GM18498 (cell line): ENCODE data around the gene PHF21A.

Experiments used
- ATAC-seq: cut with Tn5 transposase; IDR thresholded peaks from one replicate; pipeline ENCODE4 v1.9.1; 2021; ENCODE audit warnings: mild to moderate bottlenecking, moderate library complexity; ENCODE audit not compliant: unreplicated experiment

The PHF21A gene

DNA sequence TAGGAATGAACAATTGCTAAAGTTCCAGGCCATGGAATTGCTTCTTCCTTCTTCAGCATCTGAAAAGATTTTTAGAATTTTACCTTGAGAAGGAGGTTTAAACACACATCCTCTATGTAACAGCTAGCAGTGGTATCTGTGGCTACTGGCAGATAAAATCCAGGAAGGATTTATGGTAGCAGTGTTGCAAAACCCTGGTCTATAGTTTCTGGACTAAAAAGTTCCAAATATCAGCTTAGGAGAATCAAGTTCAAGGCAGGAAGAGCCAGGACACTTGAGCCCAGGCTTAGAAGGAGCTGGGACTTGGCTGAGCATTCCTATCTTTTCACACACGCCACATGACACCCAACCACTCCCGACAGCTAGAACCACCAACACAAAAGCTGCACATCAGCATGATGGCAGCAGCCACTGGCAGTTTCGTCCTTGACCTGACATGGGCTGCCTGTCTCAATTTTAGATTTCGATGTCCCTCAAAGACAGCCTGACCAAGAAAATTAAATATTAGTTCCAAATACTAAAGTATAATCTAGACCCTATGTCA is 184.7 kb downstream of the PHF21A start:
- no peak for ATAC-seq

DNA sequence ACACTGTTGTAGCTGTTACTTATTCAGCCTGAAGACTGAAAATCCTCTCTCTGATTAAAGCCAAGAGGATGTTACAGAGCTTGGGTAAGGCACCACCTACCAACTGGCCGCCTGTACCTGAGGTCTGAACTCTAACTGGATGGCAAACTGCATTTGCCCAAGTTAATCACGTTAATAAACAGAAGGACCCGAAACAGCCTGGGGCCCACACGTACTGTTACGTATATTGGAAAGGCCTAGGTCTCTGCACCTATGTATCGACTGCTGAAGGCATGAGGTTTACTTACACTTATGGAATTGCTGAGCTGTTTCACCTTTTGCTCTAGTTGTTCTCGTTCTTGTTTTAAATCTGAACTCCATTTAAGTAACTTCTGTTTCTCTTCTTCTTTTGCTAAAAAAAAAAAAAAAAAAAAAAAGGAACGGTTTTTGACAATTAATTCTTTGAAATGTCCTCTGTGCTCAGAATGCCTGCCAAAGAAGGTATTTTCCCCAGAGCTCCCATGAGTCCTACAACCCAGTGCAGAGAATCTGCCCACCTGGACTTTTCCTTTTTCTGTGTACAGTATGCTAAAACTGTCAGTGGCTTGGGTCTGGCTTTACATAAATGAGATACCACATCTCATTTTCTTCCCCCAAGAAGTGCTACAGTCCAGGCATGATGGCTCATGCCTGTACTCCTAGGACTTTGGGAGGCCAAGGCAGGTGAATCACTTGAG is 185.7 kb downstream of the PHF21A start:
- no peak for ATAC-seq

DNA sequence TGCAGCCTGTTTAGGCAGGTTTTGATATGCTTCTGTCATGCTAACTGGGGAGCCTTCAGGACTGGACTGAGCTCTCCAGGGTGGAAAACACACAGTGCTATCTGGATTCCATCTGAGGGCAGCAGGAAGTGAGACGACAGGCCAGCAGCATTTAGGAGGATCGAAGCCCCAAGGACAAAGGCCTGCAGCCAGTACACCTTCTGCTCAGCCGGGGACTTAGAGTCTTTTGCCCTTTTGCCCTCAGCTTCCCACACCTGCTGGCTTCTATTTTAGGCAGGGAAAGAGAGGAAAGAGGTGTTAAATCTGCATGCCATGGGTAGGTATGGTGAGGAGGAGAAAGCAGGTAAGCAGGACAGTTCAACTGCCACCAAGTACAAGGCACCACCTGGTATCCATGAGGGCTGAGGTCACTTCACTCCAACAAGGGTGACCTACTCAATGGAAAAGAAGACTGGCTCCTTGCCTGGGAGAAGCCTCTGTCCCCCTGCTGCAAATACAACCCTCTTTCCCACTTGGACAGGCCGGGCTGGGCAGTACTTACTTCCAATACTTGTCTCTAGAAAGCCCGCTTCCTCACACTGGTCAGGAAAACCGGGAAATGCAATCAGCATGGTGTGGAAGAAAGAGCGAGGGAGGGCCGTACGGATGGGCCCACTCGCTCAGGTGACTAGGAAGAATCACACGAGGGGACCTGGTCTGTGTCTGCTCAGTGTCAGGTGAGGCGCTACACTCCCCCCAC is 186.5 kb downstream of the PHF21A start:
- no peak for ATAC-seq

DNA sequence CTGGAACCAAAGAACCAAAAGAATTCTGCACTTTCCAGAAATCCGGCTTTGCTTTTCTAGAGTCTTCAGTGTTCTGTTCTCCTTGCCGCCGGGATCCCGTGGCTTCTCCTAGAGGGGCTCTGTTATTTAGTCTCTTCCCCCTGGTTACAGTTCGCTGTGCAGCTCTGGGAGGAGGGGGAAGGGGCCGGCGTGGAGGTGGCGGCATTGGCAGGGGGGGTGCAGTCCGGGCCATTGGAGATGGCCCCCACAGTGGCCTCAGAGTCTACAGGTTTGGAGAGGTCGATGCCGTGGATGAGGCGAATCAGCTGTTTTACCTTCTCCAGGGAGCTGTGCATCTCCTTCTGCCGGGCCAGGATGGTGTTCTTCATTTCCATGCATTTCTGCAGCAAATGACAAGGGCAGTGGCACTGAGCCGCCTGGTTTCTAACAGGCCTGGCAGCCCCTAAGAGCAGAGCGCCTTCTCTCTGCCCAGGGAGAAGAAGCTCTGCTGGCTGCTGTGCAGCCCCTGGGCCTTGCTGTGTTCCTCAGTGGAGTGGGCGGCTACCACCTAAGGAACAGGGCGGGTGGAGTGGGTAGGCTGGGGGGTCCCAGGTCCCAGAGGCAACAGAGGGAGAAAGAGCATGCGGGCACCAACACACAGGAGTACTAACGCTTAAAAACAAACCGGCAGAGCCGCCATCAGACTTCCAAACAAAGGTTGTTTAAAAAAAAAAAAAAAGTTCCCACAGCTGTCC is 187.2 kb downstream of the PHF21A start:
- ATAC-seq, result no peak

DNA sequence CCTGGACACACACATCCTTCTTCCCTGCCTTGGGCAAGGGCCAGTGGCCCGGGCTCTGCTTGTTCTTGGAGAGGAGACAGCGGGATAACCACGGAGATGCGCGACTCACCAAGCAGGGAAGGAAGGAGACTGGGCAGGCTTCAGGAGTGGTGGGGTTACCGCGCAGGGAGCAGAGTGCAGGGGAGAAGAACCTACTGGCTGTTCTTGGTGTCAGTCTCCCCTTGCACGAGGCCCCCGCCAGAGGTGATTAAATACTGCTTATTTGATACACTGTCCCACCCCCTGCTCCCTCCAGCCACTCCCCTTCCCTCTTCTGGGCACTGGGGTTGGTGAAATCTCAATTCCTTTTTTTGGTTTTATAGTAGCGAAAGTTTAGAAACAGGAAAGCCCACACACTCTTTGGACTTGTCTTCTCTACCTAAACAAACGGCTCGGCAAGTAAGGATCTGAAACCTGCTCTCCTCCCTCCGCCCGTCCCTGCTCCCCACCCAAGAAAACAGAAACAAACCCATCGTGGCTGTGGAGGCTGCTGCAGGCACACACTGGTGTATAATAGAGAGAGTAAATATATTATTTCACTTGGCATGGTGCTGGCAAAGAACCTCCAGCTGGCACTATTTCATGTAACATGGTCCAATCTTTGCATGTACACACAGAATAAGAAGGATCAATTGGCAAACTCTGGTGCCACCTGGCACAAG is 188.0 kb downstream of the PHF21A start:
- no peak for ATAC-seq

DNA sequence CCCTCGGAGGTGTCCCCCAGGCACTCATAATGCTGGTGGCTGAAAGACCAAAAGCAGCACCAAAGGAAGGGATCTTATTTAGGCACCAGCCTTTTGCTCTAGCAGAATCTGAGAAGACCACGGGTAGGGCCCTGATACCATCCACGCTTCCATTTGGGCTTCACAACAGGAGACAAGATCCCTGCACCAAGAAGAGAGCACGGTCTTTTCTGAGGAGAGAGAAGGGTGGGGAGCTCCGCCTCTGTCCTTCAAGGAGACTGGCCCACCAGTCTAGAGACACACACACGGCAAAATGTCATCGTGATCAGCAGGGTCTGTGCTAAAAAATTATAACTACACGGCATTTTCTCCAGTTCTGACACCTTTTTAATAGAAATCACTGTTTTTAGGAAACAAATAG is 189.0 kb downstream of the PHF21A start:
- ATAC-seq, result no peak

DNA sequence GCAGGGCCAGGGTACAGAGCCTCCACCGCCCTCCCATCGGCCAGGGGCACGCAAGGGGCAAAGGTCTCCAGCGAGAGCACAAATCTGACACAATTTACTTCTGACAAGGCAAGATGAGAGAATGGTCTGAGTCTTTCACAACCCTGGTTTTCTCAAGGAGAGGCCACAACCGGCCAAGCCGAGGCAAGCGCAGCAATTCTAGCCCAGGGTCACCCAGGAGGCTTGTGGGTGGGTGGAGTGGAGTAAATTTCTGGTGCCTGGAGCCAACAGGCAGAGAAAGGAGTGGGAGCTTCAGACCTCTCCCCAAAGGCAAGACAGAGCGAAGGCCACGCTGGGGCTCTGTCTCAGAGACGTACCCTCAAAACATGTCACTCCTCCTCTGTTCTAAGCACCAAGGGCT is 189.5 kb downstream of the PHF21A start:
- ATAC-seq, result no peak

DNA sequence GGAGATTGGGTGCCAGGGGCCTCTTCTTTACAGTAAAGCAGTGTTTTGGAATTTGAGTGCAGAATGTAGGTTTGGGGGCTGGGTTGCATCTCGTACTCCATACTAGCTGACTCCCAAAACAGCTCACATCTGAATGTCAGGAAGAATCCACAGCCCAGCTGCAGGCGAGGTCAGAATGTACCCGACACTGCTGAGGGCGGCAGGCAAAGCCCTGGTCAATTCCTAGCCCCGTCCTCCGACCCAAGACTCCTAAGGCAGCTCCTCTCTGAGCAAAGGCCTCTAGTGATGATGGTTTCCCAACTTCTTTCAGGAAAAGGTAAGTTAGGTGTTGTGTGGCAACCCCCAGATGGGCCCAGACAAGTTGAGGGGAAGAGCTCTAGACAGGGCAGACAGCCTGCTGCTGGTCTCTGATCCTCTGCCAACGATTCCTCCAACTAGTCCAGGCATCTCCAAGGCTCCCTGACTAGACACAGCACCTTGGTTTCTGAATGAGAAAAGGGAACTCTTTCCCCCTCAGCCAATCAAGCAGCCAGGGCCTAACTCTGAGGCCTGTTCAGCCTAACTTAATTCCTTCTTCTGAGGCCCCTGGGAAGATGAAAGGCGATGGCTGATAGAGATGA is 190.2 kb downstream of the PHF21A start:
- no peak for ATAC-seq

DNA sequence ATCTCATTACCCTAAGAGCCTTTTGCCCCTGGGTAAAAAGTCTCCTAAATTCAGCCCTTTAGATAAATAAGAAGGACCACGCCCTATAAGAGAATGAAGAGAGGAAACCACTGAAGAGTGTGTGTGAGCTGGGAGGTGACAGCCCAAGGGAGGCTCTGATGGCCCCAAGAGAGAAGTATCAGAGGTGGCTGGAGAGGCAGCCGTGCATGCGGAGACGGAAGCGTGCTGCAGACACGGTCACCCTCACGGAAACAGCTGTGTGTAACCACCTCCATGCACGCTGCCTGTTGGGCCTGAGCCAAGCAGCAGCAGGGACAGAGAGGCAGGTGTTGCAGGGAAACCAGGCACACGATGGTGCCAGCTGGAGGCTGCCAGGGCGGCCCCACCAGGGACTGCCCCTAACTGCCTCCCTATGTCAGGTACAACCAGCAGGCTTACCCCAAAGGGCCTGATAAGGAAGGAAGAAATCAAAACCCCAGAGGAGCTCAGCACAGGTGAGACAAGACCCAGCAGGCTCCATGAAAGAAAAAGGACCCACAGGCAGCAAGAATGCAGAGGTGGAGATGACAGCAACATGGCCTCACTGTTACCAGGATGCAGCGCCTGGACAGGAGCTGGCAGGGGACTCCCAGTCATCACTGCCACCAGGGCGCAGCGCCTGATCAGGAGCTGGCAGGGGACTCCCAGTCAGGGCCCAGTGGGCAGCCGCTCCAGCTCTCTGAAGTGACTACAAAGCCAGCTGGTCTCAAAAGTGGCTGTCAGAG is 191.0 kb downstream of the PHF21A start:
- peak; percentile 92 for ATAC-seq

DNA sequence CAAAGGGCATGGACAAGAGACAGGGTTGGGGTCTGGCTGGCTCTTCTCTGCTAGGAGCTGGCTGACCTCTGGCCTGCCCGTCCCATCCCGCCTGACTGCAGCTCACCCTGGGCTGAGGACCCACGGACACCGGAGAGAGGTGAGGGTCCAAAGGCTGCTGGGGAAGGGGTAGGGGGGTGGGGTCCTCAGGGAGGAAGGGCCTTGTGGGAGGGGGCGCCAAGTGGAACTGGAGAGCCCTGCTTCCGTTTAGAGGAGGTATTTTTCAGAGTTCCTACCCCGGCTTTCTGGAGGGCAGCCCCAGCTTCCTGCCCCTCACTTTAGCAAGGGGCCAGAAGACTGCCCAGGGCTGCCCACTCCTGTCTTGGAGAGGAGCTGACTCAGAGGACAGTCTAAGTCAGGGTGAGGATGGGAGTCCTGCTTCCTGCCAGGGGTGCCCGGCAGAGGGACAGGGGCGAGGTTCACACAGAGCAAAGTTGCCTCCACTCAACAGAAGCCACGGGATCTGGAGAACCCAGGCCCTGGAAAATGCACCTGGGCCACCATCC is 191.7 kb downstream of the PHF21A start:
- peak; percentile 12 for ATAC-seq

DNA sequence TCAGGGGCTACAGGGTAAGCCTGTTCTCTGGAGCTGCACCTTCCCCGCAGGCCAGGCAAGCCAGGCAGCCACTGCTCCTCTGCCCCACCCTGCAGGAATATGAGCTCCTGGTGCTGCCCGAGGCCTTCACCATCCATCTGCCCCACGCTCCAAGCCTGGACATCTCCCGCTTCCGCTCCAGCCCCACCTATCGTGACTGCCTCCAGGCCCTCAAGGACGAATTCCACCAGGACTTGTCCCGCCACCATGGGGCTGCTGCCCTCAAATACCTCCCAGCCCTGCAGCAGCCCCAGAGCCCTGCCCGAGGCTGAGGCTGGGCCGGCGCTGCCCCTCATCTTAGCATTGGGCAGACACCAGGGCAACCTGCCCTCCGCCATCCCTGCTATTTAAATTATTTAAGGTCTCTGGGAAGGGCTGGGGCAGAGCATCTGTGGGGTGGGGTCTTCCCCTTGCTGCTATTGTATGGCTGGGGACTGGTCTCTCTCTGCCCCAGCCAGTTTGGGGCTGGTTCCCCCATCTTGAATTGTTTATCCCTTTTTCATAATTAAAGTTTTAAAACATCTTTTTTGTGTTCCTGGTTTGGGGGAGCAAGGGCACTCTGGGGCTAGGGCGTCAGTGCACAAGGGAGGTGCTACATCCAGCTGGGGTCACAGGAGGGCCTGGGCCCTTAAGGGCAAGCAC is 192.6 kb downstream of the PHF21A start:
- ATAC-seq, result no peak

DNA sequence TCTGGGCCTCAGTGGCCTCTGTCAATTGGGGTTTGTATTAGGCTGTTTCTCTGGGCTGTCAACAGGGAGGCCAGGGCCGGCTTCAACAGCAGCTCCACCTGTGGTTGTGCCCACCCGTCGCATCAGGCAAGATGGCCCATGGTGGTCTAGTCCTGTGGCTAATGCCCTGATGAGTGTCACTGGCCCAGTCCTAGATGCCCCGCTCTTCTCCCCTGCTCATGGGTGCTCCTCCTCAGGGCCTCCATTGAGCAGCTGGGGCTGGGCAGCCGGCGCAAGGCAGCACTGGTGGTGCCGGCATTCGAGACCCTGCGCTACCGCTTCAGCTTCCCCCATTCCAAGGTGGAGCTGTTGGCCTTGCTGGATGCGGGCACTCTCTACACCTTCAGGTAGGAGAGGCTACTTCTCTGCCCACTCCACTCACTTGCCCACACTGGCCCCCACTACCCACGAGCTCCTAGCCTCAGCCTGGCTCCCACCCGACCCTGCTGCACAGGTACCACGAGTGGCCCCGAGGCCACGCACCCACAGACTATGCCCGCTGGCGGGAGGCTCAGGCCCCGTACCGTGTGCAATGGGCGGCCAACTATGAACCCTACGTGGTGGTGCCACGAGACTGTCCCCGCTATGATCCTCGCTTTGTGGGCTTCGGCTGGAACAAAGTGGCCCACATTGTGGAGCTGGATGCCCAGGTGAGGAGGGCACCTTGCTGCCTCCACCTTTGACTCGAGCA is 193.4 kb downstream of the PHF21A start:
- ATAC-seq, result no peak

DNA sequence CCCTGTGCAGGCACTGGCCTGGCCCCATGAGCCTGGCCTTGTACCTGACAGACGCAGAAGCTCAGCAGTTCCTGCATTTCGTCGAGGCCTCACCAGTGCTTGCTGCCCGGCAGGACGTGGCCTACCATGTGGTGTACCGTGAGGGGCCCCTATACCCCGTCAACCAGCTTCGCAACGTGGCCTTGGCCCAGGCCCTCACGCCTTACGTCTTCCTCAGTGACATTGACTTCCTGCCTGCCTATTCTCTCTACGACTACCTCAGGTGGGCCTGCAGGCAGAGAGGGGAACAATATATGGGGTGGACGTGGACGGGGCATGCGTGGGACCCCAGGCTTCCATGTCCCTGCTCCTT is 193.9 kb downstream of the PHF21A start:
- ATAC-seq, result no peak

DNA sequence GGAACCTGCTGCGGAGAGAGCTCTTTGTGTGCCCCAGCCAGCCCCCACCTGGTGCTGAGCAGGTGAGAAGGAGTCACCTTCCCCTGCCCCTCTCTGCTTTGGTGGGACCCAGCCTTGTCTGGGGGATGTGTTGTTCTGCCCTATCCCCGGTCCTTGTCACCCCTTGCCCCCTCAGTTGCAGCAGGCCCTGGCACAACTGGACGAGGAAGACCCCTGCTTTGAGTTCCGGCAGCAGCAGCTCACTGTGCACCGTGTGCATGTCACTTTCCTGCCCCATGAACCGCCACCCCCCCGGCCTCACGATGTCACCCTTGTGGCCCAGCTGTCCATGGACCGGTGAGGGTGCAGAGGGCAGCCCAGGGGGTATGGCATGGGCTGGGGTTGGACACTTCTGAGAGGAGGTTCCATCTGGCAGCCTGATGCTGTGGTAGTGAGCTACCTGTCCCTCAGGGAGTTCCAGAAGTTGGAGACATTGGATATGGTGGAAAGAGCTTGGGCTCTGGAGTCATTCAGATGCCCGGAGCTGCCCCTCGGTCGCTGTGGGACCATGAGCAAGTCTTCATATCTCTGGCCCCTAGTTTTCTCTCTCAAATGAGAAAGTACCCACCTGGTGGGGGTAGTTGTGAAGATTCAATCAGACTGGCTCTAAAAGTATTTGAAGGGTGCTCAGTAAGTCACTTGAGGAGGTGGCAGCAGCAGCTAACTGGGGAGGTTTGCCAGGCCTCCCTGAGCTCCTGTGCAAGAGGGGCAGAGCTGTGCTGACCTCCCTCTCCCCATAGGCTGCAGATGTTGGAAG is 194.5 kb downstream of the PHF21A start:
- ATAC-seq, result no peak

DNA sequence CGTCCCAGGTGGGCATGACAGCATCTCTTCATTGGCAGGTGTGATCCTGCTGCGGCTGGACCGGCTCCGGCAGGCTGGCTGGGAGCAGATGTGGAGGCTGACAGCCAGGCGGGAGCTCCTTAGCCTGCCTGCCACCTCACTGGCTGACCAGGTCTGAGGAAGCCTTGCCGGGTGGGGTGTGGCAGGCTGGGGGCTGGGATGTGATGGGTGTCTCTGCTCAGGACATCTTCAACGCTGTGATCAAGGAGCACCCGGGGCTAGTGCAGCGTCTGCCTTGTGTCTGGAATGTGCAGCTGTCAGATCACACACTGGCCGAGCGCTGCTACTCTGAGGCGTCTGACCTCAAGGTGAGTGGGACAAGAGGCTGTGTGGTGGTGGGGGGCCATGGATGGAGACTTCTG is 195.3 kb downstream of the PHF21A start:
- ATAC-seq, result no peak

DNA sequence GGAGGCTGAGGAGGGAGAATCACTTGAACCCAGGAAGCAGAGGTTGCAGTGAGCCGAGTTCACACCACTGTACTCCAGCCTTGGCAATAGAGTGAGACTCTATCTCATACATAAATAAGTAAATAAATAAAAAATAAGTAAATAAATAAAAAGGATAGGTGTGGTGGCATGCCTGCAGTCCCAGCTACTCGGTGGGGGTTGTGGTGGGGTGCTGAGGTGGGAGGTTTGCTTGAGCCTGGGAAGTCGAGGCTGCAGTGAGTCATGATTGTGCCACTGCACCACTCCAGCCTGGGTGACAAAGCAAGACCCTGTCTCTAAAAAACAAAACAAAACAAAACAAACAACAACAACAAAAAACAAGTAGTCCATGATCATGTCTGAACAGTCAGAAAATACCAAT is 195.7 kb downstream of the PHF21A start:
- no peak for ATAC-seq

DNA sequence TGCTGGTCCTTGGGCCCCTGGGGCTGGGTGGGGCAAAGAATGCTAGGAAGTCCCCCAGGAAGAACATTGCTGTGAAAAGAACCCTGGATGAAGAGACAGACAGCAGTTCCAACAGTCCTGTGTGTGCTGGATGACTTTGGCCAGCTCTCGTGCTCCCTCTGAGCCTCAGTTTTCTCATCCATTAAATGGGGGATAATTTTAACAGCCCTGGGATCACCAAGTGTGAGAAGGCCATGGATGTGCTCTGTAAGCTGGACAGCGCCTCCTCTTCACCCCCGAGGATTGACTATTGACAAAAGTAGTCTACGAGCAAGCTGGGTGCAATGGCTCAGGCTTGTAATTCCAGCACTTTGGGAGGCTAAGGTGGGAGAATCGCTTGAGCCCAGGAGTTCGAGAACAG is 196.3 kb downstream of the PHF21A start:
- ATAC-seq, result no peak
